ENCODE data around the gene TFPT.

TFPT gene

DNA sequence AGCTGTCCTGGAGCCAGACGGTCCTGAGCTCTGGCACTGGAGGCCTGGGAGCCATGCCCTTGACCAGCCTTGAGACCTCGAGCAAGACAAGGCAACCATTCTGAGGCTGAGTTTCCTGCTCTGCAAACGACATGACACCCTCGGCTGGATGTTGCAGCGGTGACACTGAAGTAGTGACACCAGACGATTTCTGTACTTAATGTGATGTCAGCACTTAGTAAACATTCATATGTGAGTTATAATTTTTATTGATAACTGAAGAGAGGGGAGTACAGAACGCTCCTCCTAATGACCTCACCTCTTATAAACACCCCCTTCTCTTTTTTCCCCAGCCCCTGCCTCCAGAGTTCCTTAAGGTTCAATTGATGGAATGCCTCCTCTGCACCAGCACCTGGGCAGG lies 7.0 kb downstream of the TFPT start:
- TF ChIP-seq NFIC (IDR thresholded peaks at IDR 0.05): no peak
- TF ChIP-seq ZBTB7A (IDR thresholded peaks at IDR 0.05; ENCODE audit: low read depth): no peak
- TF ChIP-seq CREB1 (IDR thresholded peaks at IDR 0.05; ENCODE audit: low read depth): no peak
- TF ChIP-seq, protein P1, sequence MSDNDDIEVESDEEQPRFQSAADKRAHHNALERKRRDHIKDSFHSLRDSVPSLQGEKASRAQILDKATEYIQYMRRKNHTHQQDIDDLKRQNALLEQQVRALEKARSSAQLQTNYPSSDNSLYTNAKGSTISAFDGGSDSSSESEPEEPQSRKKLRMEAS (IDR thresholded peaks at IDR 0.05): no peak
- TF ChIP-seq EP300 (IDR thresholded peaks at IDR 0.05; ENCODE audit: borderline replicate concordance): no peak

DNA sequence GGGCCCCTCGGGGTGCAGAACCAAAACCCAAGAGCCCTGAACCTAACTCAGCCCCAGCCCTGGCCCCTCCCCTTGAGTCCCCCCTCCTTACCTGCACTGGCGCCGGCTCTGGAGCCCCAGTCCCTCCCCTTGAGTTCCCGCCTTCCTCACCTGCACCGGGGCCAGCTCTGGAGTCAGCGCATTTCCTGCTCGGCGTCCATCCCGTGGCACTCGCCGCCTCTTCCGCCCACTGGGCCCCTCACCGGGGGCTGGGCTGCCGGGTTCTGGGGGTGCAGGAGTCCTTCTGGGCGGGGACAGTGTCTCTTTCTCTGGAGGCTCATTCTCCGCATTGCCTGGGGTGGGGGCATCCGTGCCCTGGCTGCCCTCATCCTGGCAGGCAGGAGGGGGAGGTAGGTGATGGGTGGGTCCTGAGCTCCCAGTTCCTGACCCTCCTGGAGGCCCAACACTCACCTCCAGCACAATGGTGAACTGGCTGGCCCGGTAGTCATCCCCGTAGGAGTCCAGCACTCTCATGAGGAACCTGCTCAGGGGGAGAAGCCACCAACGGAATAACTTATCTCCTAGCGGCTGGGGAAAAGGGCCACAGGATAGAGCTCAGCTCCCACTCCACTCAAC lies 7.5 kb downstream of the TFPT start:
- TF ChIP-seq CREB1 (IDR thresholded peaks at IDR 0.05; ENCODE audit: low read depth) (no peak), TCF12 (IDR thresholded peaks at IDR 0.05; ENCODE audit: low read depth) (no peak), CEBPB (IDR thresholded peaks at IDR 0.05) (no peak), YY1 (IDR thresholded peaks at IDR 0.05; ENCODE audit: low read depth) (no peak), EGR1 (IDR thresholded peaks at IDR 0.05) (no peak), EP300 (IDR thresholded peaks at IDR 0.05; ENCODE audit: borderline replicate concordance) (no peak), RAD21 (IDR thresholded peaks at IDR 0.05; ENCODE audit: low read depth) (no peak), ZBTB7A (IDR thresholded peaks at IDR 0.05; ENCODE audit: low read depth) (no peak), NFIC (IDR thresholded peaks at IDR 0.05) (no peak), TAF1 (IDR thresholded peaks at IDR 0.05; ENCODE audit: low read depth) (no peak), FOXM1 (IDR thresholded peaks at IDR 0.05; ENCODE audit: borderline replicate concordance, low read depth) (no peak), TEAD4 (IDR thresholded peaks at IDR 0.05) (no peak)
- TF ChIP-seq, protein P2, sequence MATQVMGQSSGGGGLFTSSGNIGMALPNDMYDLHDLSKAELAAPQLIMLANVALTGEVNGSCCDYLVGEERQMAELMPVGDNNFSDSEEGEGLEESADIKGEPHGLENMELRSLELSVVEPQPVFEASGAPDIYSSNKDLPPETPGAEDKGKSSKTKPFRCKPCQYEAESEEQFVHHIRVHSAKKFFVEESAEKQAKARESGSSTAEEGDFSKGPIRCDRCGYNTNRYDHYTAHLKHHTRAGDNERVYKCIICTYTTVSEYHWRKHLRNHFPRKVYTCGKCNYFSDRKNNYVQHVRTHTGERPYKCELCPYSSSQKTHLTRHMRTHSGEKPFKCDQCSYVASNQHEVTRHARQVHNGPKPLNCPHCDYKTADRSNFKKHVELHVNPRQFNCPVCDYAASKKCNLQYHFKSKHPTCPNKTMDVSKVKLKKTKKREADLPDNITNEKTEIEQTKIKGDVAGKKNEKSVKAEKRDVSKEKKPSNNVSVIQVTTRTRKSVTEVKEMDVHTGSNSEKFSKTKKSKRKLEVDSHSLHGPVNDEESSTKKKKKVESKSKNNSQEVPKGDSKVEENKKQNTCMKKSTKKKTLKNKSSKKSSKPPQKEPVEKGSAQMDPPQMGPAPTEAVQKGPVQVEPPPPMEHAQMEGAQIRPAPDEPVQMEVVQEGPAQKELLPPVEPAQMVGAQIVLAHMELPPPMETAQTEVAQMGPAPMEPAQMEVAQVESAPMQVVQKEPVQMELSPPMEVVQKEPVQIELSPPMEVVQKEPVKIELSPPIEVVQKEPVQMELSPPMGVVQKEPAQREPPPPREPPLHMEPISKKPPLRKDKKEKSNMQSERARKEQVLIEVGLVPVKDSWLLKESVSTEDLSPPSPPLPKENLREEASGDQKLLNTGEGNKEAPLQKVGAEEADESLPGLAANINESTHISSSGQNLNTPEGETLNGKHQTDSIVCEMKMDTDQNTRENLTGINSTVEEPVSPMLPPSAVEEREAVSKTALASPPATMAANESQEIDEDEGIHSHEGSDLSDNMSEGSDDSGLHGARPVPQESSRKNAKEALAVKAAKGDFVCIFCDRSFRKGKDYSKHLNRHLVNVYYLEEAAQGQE (IDR thresholded peaks at IDR 0.05; ENCODE audit: low read depth): no peak
- TF ChIP-seq, protein P3, sequence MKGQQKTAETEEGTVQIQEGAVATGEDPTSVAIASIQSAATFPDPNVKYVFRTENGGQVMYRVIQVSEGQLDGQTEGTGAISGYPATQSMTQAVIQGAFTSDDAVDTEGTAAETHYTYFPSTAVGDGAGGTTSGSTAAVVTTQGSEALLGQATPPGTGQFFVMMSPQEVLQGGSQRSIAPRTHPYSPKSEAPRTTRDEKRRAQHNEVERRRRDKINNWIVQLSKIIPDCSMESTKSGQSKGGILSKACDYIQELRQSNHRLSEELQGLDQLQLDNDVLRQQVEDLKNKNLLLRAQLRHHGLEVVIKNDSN (IDR thresholded peaks at IDR 0.05): no peak
- TF ChIP-seq, protein P1 (IDR thresholded peaks at IDR 0.05): no peak

DNA sequence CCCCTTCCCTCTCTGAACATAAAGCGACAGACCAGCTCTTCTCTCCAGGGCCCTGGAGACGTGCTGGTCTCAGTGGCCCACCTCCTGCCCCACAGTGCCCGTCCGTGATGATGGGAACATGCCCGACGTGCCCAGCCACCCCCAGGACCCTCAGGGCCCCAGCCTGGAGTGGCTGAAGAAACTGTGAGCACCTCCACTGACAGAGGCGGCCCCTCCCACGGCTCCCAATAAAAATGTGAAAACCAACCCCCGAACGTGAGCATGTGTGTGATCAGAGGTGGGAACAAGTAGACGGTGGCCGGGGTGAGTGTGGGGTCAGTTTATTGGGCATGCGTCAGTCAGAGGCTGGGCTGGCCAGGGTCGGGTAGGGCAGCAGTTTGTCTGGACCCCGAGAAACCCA lies 8.7 kb downstream of the TFPT start:
- TF ChIP-seq CREB1 (IDR thresholded peaks at IDR 0.05; ENCODE audit: low read depth): no peak
- no peak for TF ChIP-seq FOXM1 (IDR thresholded peaks at IDR 0.05; ENCODE audit: borderline replicate concordance, low read depth)
- TF ChIP-seq CEBPB (IDR thresholded peaks at IDR 0.05): no peak
- TF ChIP-seq YY1 (IDR thresholded peaks at IDR 0.05; ENCODE audit: low read depth): no peak
- TF ChIP-seq RAD21 (IDR thresholded peaks at IDR 0.05; ENCODE audit: low read depth): no peak

DNA sequence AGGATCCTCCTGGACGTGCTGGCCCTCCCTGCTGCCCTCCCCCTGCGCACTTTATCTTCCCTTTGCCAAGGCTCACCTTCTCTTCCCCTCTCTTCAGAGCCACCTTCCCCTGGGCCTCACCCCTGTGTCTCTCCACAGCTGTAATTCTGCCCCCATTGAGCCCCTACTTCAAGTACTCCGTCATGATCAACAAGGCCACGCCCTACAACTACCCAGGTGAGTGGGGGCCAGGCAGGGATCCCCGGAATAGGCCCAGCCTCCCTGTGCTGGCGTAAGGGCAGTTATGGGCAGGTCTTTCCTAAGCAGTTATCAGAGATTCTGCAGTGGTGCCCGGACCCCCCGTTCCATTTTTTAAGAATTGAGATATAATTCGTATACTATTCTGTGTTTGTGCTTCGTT lies 9.7 kb downstream of the TFPT start:
- TF ChIP-seq, protein P2 (IDR thresholded peaks at IDR 0.05; ENCODE audit: low read depth): no peak
- no peak for TF ChIP-seq NFIC (IDR thresholded peaks at IDR 0.05)
- no peak for TF ChIP-seq ZBTB7A (IDR thresholded peaks at IDR 0.05; ENCODE audit: low read depth)
- TF ChIP-seq TCF12 (IDR thresholded peaks at IDR 0.05; ENCODE audit: low read depth): no peak
- TF ChIP-seq CREB1 (IDR thresholded peaks at IDR 0.05; ENCODE audit: low read depth): no peak
- TF ChIP-seq FOXM1 (IDR thresholded peaks at IDR 0.05; ENCODE audit: borderline replicate concordance, low read depth): no peak
- no peak for TF ChIP-seq EGR1 (IDR thresholded peaks at IDR 0.05)
- TF ChIP-seq CEBPB (IDR thresholded peaks at IDR 0.05): no peak
- no peak for TF ChIP-seq TEAD4 (IDR thresholded peaks at IDR 0.05)
- TF ChIP-seq, protein P1 (IDR thresholded peaks at IDR 0.05): no peak
- no peak for TF ChIP-seq RAD21 (IDR thresholded peaks at IDR 0.05; ENCODE audit: low read depth)
- TF ChIP-seq YY1 (IDR thresholded peaks at IDR 0.05; ENCODE audit: low read depth): no peak
- TF ChIP-seq EP300 (IDR thresholded peaks at IDR 0.05; ENCODE audit: borderline replicate concordance): no peak
- TF ChIP-seq, protein P3 (IDR thresholded peaks at IDR 0.05): no peak
- TF ChIP-seq TAF1 (IDR thresholded peaks at IDR 0.05; ENCODE audit: low read depth): no peak

DNA sequence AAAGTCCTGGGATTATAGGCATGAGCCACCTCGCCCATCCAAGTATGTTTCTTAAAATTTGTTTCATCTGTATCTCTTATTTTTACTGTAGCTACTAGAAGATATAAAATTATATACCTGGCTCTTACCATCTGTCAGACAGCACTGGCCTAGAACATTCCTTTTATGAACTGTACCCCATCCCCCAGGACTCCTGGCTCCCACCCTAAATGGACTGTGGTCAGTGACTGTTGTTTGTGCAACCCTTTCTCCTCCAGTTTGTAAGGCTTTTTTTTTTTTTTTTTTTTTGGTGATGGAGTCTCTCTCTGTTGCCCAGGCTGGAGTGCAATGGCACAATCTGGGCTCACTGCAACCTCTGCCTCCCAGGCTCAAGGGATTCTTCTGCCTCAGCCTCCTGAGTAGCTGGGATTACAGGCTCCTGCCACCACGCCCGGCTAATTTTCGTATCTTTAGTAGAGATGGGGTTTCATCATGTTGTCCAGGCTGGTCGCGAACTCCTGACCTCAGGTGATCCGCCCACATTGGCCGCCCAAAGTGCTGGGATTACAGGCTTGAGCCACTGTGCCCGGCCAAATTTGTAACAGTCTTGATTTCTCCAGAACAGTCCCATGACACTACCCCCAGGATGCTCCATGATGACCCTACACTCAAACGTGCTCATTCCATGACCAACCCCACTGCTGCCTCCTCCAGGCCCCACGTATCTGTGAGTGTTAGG lies 10.3 kb downstream of the TFPT start:
- TF ChIP-seq, protein P2 (IDR thresholded peaks at IDR 0.05; ENCODE audit: low read depth): no peak
- TF ChIP-seq, protein P1 (IDR thresholded peaks at IDR 0.05): no peak
- no peak for TF ChIP-seq EGR1 (IDR thresholded peaks at IDR 0.05)
- no peak for TF ChIP-seq TEAD4 (IDR thresholded peaks at IDR 0.05)
- no peak for TF ChIP-seq CEBPB (IDR thresholded peaks at IDR 0.05)
